ENCODE results near the gene POFUT2.

POFUT2 gene

DNA sequence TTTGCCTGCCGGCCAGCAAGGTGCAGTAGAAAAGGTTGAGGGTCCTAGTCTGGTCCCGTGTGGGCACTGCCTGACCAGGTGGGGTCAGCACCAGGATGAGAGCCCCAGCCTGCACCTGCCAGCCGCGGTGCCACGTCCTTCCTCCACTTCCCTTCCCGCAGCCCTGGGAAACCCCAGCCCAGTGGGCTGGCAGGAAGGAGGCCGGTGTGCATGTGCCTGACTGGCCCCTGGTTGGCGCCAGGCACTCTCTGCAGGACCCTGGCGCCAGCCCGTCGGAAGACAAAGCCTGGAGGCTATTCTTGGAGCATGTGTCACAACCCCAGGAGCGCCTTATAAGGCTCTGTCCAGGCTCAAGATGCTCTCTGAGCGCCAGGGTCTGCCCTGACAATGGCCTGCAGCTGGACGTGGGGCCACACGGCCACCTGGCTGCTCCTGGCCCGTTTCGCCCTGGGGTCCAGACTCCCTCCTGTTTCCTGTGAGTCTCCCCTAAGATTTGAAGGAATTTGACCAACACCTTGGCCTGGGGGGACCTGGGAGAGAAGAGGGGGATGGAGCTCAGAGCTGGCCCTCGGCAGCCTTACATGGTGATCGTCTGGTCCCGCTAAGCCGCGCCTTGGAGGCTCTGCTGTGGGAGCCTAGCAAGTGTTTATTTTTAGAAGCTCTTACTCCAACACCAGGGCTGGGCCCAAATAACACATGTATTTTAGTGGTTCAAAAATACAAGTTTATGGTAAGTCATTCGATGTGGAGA is 31.9 kb upstream of the POFUT2 start:
- ATAC-seq: peak; percentile 88
- TF ChIP-seq ZC3H10 (CRISPR knock-in tag; IDR thresholded peaks at IDR 0.05) (0 out of 2 replicates have a peak, but pooled peaks have one; percentile 31), ISL1 (CRISPR knock-in tag; IDR thresholded peaks at IDR 0.05) (no peak)

- ATAC-seq: no peak; the same call in 1 of the 3 replicates
- TF ChIP-seq ZFP30 (CRISPR knock-in tag; IDR thresholded peaks at IDR 0.05) (no peak), GLIS3 (CRISPR knock-in tag; IDR thresholded peaks at IDR 0.05) (no peak), RARB (CRISPR knock-in tag; IDR thresholded peaks at IDR 0.05) (no peak), ZNF8 (CRISPR knock-in tag; IDR thresholded peaks at IDR 0.05) (no peak), ESRRG (CRISPR knock-in tag; IDR thresholded peaks at IDR 0.05) (no peak), OSR1 (CRISPR knock-in tag; IDR thresholded peaks at IDR 0.05) (no peak), TSHZ2 (CRISPR knock-in tag; IDR thresholded peaks at IDR 0.05) (no peak), ZNF565 (CRISPR knock-in tag; conservative IDR thresholded peaks at IDR 0.05; ENCODE audit: low read depth) (no peak), TOX (CRISPR knock-in tag; IDR thresholded peaks at IDR 0.05; ENCODE audit: borderline replicate concordance) (no peak), TCF4 (CRISPR knock-in tag; IDR thresholded peaks at IDR 0.05; ENCODE audit: borderline replicate concordance) (no peak), PATZ1 (CRISPR knock-in tag; IDR thresholded peaks at IDR 0.05; ENCODE audit: borderline replicate concordance) (no peak), CREB5 (CRISPR knock-in tag; IDR thresholded peaks at IDR 0.05; ENCODE audit: low read depth) (no peak), ZFP3 (CRISPR knock-in tag; IDR thresholded peaks at IDR 0.05) (no peak), CSDC2 (CRISPR knock-in tag; IDR thresholded peaks at IDR 0.05) (no peak), ZNF70 (CRISPR knock-in tag; IDR thresholded peaks at IDR 0.05) (no peak)
- TF ChIP-seq, protein P1, sequence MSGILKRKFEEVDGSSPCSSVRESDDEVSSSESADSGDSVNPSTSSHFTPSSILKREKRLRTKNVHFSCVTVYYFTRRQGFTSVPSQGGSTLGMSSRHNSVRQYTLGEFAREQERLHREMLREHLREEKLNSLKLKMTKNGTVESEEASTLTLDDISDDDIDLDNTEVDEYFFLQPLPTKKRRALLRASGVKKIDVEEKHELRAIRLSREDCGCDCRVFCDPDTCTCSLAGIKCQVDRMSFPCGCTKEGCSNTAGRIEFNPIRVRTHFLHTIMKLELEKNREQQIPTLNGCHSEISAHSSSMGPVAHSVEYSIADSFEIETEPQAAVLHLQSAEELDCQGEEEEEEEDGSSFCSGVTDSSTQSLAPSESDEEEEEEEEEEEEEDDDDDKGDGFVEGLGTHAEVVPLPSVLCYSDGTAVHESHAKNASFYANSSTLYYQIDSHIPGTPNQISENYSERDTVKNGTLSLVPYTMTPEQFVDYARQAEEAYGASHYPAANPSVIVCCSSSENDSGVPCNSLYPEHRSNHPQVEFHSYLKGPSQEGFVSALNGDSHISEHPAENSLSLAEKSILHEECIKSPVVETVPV (CRISPR knock-in tag; IDR thresholded peaks at IDR 0.05): no peak
- TF ChIP-seq, protein P2, sequence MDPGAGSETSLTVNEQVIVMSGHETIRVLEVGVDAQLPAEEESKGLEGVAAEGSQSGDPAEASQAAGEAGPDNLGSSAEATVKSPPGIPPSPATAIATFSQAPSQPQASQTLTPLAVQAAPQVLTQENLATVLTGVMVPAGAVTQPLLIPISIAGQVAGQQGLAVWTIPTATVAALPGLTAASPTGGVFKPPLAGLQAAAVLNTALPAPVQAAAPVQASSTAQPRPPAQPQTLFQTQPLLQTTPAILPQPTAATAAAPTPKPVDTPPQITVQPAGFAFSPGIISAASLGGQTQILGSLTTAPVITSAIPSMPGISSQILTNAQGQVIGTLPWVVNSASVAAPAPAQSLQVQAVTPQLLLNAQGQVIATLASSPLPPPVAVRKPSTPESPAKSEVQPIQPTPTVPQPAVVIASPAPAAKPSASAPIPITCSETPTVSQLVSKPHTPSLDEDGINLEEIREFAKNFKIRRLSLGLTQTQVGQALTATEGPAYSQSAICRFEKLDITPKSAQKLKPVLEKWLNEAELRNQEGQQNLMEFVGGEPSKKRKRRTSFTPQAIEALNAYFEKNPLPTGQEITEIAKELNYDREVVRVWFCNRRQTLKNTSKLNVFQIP (CRISPR knock-in tag; IDR thresholded peaks at IDR 0.05; ENCODE audit: borderline replicate concordance, low read depth): no peak
These were observed 31.1 kb upstream of the POFUT2 start for GRCh38 chr21:45318556-45319404.

DNA sequence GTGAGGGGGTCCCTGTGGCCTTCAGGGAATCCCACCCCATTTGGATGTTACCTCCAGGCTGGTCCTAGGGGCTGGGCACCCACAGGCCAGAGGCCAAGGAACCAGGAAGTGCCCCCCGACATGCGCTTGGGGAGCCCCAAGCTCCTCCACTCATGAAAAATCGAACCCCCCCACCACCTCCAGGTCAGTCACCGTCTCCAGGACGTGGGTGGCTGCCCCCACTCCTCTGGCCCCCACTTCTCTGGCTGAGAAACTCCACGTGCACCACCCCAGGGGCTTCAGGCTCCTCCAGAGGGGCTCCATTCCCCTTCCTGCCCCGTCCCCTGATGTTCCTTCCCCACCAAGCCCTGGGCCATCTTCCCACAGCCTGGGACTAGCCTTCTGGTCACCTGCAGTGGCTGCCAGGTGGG is 30.5 kb upstream of the POFUT2 start:
- TF ChIP-seq, protein P1 (CRISPR knock-in tag; IDR thresholded peaks at IDR 0.05): no peak
- TF ChIP-seq ESRRG (CRISPR knock-in tag; IDR thresholded peaks at IDR 0.05) (no peak), PATZ1 (CRISPR knock-in tag; IDR thresholded peaks at IDR 0.05; ENCODE audit: borderline replicate concordance) (no peak)
- ATAC-seq: no peak
